SU-DHL-6 (cell line): ENCODE results near the gene MEN1.

Source experiments
- H2AFZ ChIP-seq: fragments of 200-600 bp; sonication (generic); 2 replicates; pipeline ENCODE4 v1.6.1; 2014; ENCODE audit warnings: low read depth, mild to moderate bottlenecking, moderate library complexity, mixed read lengths, antibody characterized with exemption, low read length; ENCODE audit not compliant: severe bottlenecking
- H3F3A ChIP-seq: fragments of 200-600 bp; shearing (Covaris generic); 2 replicates; pipeline ENCODE4 v1.6.0; 2016; ENCODE audit warnings: antibody characterized with exemption, mild to moderate bottlenecking; ENCODE audit not compliant: insufficient read depth
- H3K27ac ChIP-seq: fragments of 200-600 bp; sonication (generic); 2 replicates; pipeline ENCODE4 v1.5.1; 2016; ENCODE audit warnings: low read depth, mild to moderate bottlenecking, low read length, moderate library complexity, mixed read lengths
- H3K27me3 ChIP-seq: fragments of 200-600 bp; sonication (generic), shearing (Covaris generic); 2 replicates; pipeline ENCODE4 v1.6.0; 2014; ENCODE audit warnings: mild to moderate bottlenecking, low read length
- H3K36me3 ChIP-seq: fragments of 200-600 bp; sonication (generic); 2 replicates; pipeline ENCODE4 v1.6.1; 2014; ENCODE audit warnings: mild to moderate bottlenecking, low read length, mixed read lengths
- H3K4me2 ChIP-seq: fragments of 300-600, 200-600 bp; shearing (Covaris generic), sonication (generic); 2 replicates; pipeline ENCODE4 v1.6.0; 2014; ENCODE audit warnings: low read length, low read depth, mild to moderate bottlenecking; ENCODE audit not compliant: poor library complexity, severe bottlenecking
- H3K4me3 ChIP-seq: fragments of 200-600 bp; sonication (generic); 2 replicates; pipeline ENCODE4 v1.5.1; 2014; ENCODE audit warnings: antibody characterized with exemption, low read length, mild to moderate bottlenecking, mixed read lengths; ENCODE audit not compliant: insufficient read depth, poor library complexity, severe bottlenecking
- H3K79me2 ChIP-seq: fragments of 200-600 bp; sonication (generic); 2 replicates; pipeline ENCODE4 v1.6.1; 2014; ENCODE audit warnings: mild to moderate bottlenecking, low read length, moderate library complexity; ENCODE audit not compliant: insufficient read depth
- H3K9ac ChIP-seq: fragments of 200-600 bp; sonication (generic); 2 replicates; pipeline ENCODE4 v1.7.0; 2014; ENCODE audit warnings: mild to moderate bottlenecking, low read length
- H3K9me2 ChIP-seq: fragments of 200-600 bp; sonication (generic); replicated peaks from 2 replicates; pipeline ENCODE4 v1.6.1; 2014; ENCODE audit warnings: low read length; ENCODE audit not compliant: insufficient read depth
- H3K9me3 ChIP-seq: fragments of 200-600 bp; sonication (generic); 2 replicates; pipeline ENCODE4 v1.6.1; 2014; ENCODE audit warnings: low read length, mixed read lengths; ENCODE audit not compliant: insufficient read depth
- H4K20me1 ChIP-seq: fragments of 200-600 bp; sonication (generic); 2 replicates; pipeline ENCODE4 v1.6.1; 2014; ENCODE audit warnings: low read depth, mild to moderate bottlenecking, antibody characterized with exemption, low read length, moderate library complexity, mixed read lengths
- CTCF ChIP-seq: fragments of 200-600 bp; sonication (generic); IDR thresholded peaks from one replicate; pipeline ENCODE4 v1.5.1; 2017; ENCODE audit warnings: antibody characterized with exemption, mild to moderate bottlenecking, low read length, moderate library complexity; ENCODE audit not compliant: insufficient read depth, poor library complexity, severe bottlenecking
- EZH2phosphoT487 ChIP-seq: fragments of 200-600 bp; sonication (generic), shearing (Covaris generic); conservative IDR thresholded peaks from 2 replicates; pipeline ENCODE4 v1.6.1; 2018; ENCODE audit warnings: mild to moderate bottlenecking, antibody characterized with exemption, low read length, moderate library complexity, mixed read lengths

MEN1 gene

GRCh38 chr11:64839335-64839734 lies 29.0 kb upstream of the MEN1 start:
- no peaks in the 10 kb centered on the region; the same call in 1 of the 2 replicates for H3K79me2 ChIP-seq
- H3K4me3 ChIP-seq, result no peak overlapping the region
- no peaks in the 10 kb centered on the region for H3K9me3 ChIP-seq
- H3K9ac ChIP-seq, result no peak overlapping the region
- no peaks in the 10 kb centered on the region for H3K27me3 ChIP-seq
- H3F3A ChIP-seq, result no peaks in the 10 kb centered on the region
- TF ChIP-seq CTCF (no peak), EZH2phosphoT487 (no peak)
- no peaks in the 10 kb centered on the region for H3K36me3 ChIP-seq
- no peaks in the 10 kb centered on the region for H4K20me1 ChIP-seq
- H2AFZ ChIP-seq, result no peak overlapping the region
- H3K4me2 ChIP-seq, result no peak overlapping the region
- H3K27ac ChIP-seq, result no peak overlapping the region
- H3K9me2 ChIP-seq, result no peaks in the 10 kb centered on the region

GRCh38 chr11:64838600-64839334 lies 28.4 kb upstream of the MEN1 start:
- Histone ChIP-seq H3K9me3 (no peaks in the 10 kb centered on the region), H3K36me3 (no peaks in the 10 kb centered on the region)

GRCh38 chr11:64837887-64838351 lies 27.6 kb upstream of the MEN1 start:
- Histone ChIP-seq H3K27me3 (no peaks in the 10 kb centered on the region), H3K4me2 (no peak overlapping the region), H3K9me2 (no peaks in the 10 kb centered on the region), H4K20me1 (no peaks in the 10 kb centered on the region), H3K9ac (no peak overlapping the region), H3K9me3 (no peaks in the 10 kb centered on the region), H3K36me3 (no peaks in the 10 kb centered on the region), H2AFZ (no peak overlapping the region), H3F3A (no peaks in the 10 kb centered on the region), H3K27ac (no peak overlapping the region), H3K79me2 (no peaks in the 10 kb centered on the region; the same call in 1 of the 2 replicates), H3K4me3 (no peak overlapping the region)
- TF ChIP-seq CTCF, result no peak
- no peak for TF ChIP-seq EZH2phosphoT487

More at GRCh38 chr11:64838600-64839334, 28.4 kb upstream of the MEN1 start:
- Histone ChIP-seq H3K9ac (no peak overlapping the region), H3K4me3 (no peak overlapping the region), H3F3A (no peaks in the 10 kb centered on the region), H3K9me2 (no peaks in the 10 kb centered on the region), H3K27me3 (no peaks in the 10 kb centered on the region), H2AFZ (no peak overlapping the region), H3K27ac (no peak overlapping the region), H3K4me2 (no peak overlapping the region), H3K79me2 (no peaks in the 10 kb centered on the region; the same call in 1 of the 2 replicates), H4K20me1 (no peaks in the 10 kb centered on the region)
- TF ChIP-seq EZH2phosphoT487, result no peak
- no peak for TF ChIP-seq CTCF
